ENCODE data around the gene ATMIN. TPM values are rescaled to one million over a fixed set of nuclear protein-coding genes. Genes with fewer than 3 reads are reported as not detected.

ATMIN gene
- total RNA-seq, 1 experiment from 2014 or later = 28.4 TPM

DNA sequence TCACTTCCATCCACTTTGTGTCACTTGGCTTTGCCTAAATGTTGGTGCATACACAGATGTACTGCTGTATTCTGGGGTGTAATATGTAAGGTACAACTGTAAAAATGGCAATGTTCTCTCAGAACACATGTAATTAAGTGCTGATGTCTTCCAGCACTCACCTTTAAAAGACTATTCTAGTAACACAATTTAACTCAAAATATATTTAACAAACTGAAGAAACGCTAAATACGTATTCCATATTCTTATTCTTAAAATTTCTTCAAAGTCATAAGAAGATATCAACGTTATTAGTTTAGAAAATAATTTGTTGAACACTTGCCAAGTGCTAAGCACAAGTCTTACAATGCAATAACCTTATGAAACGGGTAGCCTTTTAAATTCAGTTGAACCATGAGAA is 32.6 kb upstream of the ATMIN start:
- DNase-seq (ENCODE audit: low read depth, low spot score) = no peak
- in situ Hi-C loops (cut with HindIII; ENCODE audit: low pct_unique_long_range_greater_than_20kb, low sequenced_read_pairs) (no loop called here), intact Hi-C loops (cut with micrococcal nuclease; ENCODE audit: unreplicated experiment) (loop anchor here (10.0 kb wide), 1 partner anchor 732 kb away; no protein-coding TSS in a partner anchor)
- no peak overlapping the region for H3K4me3 ChIP-seq (ENCODE audit: low read depth in 2 of 2, low read length in 2 of 2)
- H3K27ac ChIP-seq (ENCODE audit: low read length) = no peak overlapping the region
- TF ChIP-seq POLR2AphosphoS5 (IDR thresholded peaks at IDR 0.05; ENCODE audit: low read depth, low read length) (no peak), SIN3A (IDR thresholded peaks at IDR 0.05; ENCODE audit: borderline replicate concordance, insufficient read depth, low read depth, low read length) (no peak), TCF7L2 (IDR thresholded peaks at IDR 0.05; ENCODE audit: low read depth, low read length) (no peak)
- TF ChIP-seq, protein P1, sequence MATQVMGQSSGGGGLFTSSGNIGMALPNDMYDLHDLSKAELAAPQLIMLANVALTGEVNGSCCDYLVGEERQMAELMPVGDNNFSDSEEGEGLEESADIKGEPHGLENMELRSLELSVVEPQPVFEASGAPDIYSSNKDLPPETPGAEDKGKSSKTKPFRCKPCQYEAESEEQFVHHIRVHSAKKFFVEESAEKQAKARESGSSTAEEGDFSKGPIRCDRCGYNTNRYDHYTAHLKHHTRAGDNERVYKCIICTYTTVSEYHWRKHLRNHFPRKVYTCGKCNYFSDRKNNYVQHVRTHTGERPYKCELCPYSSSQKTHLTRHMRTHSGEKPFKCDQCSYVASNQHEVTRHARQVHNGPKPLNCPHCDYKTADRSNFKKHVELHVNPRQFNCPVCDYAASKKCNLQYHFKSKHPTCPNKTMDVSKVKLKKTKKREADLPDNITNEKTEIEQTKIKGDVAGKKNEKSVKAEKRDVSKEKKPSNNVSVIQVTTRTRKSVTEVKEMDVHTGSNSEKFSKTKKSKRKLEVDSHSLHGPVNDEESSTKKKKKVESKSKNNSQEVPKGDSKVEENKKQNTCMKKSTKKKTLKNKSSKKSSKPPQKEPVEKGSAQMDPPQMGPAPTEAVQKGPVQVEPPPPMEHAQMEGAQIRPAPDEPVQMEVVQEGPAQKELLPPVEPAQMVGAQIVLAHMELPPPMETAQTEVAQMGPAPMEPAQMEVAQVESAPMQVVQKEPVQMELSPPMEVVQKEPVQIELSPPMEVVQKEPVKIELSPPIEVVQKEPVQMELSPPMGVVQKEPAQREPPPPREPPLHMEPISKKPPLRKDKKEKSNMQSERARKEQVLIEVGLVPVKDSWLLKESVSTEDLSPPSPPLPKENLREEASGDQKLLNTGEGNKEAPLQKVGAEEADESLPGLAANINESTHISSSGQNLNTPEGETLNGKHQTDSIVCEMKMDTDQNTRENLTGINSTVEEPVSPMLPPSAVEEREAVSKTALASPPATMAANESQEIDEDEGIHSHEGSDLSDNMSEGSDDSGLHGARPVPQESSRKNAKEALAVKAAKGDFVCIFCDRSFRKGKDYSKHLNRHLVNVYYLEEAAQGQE (IDR thresholded peaks at IDR 0.05; ENCODE audit: insufficient read depth in 1 of 2, low read depth in 2 of 2, low read length in 1 of 2) = no peak
- TF ChIP-seq, protein P2, sequence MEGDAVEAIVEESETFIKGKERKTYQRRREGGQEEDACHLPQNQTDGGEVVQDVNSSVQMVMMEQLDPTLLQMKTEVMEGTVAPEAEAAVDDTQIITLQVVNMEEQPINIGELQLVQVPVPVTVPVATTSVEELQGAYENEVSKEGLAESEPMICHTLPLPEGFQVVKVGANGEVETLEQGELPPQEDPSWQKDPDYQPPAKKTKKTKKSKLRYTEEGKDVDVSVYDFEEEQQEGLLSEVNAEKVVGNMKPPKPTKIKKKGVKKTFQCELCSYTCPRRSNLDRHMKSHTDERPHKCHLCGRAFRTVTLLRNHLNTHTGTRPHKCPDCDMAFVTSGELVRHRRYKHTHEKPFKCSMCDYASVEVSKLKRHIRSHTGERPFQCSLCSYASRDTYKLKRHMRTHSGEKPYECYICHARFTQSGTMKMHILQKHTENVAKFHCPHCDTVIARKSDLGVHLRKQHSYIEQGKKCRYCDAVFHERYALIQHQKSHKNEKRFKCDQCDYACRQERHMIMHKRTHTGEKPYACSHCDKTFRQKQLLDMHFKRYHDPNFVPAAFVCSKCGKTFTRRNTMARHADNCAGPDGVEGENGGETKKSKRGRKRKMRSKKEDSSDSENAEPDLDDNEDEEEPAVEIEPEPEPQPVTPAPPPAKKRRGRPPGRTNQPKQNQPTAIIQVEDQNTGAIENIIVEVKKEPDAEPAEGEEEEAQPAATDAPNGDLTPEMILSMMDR (IDR thresholded peaks at IDR 0.05) = no peak
- no peaks in the 10 kb centered on the region for H3K27me3 ChIP-seq (ENCODE audit: control insufficient read depth, insufficient read depth, low read length)
- ATAC-seq = no peak
- peaks cover 4% of the 10 kb centered on the region for H3K4me1 ChIP-seq (ENCODE audit: control insufficient read depth, insufficient read depth, low read length)
- peaks cover 8% of the 10 kb centered on the region; the same call in 1 of the 2 replicates for H3K36me3 ChIP-seq (ENCODE audit: control insufficient read depth, insufficient read depth, low read length)
- no peaks in the 10 kb centered on the region for H3K9me3 ChIP-seq (ENCODE audit: control insufficient read depth, insufficient read depth, low read depth, low read length)
- BruUV-seq (replicated peaks) = no TSS peak
- ChIA-PET POLR2A (no interaction called here), CTCF (no interaction called here)

DNA sequence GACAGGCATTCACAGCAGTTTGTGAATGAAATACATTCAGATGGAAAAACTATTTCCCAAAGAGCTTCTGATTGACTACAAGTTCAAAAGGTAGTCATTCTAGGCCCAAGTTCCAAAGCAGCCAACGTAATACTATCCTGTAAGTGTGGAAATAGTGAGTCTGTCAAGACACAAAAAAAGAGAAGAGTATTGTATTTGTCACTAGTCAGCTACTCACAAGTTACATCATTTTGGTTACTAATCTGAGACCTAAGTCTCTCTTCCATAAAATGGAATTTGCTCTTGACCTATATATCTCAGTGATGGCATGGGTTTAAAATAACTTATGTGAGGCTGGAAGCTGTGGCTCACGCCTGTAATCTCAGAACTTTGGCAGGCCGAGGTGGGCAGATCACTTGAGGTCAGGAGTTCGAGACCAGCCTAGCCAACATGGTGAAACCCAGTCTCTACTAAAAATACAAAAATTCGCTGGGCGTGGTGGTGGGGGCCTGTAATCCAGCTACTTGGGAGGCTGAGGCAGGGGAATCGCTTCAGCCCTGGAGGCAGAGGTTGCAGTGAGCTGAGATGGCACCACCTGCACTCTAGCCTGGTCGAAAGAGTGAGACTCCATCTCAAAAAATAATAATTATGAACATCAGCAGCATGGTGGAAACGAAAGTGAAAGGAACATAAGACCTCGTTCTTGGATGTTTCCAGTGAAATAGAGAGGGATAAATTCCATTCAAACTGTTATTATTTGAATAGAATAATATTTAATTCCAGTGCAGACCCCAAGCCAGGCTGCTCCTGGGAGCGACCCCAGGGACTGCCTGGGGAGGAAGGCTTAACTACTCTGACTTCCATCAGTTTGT is 31.8 kb upstream of the ATMIN start:
- DNase-seq (ENCODE audit: low read depth, low spot score) = no peak
- peak overlapping the region; percentile 88 for H3K27ac ChIP-seq (ENCODE audit: low read length)
- no peaks in the 10 kb centered on the region for H3K27me3 ChIP-seq (ENCODE audit: control insufficient read depth, insufficient read depth, low read length)
- no peaks in the 10 kb centered on the region for H3K9me3 ChIP-seq (ENCODE audit: control insufficient read depth, insufficient read depth, low read depth, low read length)
- intact Hi-C loops (cut with micrococcal nuclease; ENCODE audit: unreplicated experiment) = loop anchor here (10.0 kb wide), 1 partner anchor 731 kb away; no protein-coding TSS in a partner anchor
- H3K36me3 ChIP-seq (ENCODE audit: control insufficient read depth, insufficient read depth, low read length) = peaks cover 8% of the 10 kb centered on the region; the same call in 1 of the 2 replicates
- in situ Hi-C loops (cut with HindIII; ENCODE audit: low pct_unique_long_range_greater_than_20kb, low sequenced_read_pairs) = no loop called here
- CTCF ChIA-PET = interaction anchor here (0.8 to 1.2 kb wide), 2 partner anchors 73 to 886 kb away, joined by 3 to 4 read pairs; partner anchors contain the start of gene C16orf46
- BruUV-seq (replicated peaks) = no TSS peak
- peak overlapping the region; percentile 84 to 88 for H3K4me3 ChIP-seq (ENCODE audit: low read depth in 2 of 2, low read length in 2 of 2)
- no peak for ATAC-seq
- peaks cover 8% of the 10 kb centered on the region for H3K4me1 ChIP-seq (ENCODE audit: control insufficient read depth, insufficient read depth, low read length)
- POLR2A ChIA-PET = interaction anchor here (0.6 kb wide), 1 partner anchor 14 kb away, joined by 8 read pairs; no protein-coding TSS in a partner anchor
- TF ChIP-seq TCF7L2 (IDR thresholded peaks at IDR 0.05; ENCODE audit: low read depth, low read length) = no peak
- no peak for TF ChIP-seq POLR2AphosphoS5 (IDR thresholded peaks at IDR 0.05; ENCODE audit: low read depth, low read length)

Measured in Panc1 (cell line).